Lung (tissue), 12 donors: ENCODE measurements around the gene ROCK2. TPM values are rescaled to one million over a fixed set of nuclear protein-coding genes. Genes with fewer than 3 reads are reported as not detected.

Source experiments
- ATAC-seq: fragments of 200-7000 bp; cut with Tn5 transposase; one replicate; pipeline ENCODE4 v1.9.1; 2020; ENCODE audit warnings: moderate number of reproducible peaks; ENCODE audit not compliant: insufficient read depth, low FRiP score
- DNase-seq, 3 donors: peaks; one replicate each; pipeline ENCODE4 v3.0.0-alpha.2; 2013 to 2017
- H3K27ac ChIP-seq, 2 donors: one replicate each; pipeline ENCODE4 v1.5.1; 2013; ENCODE audit warnings: mild to moderate bottlenecking in 2 of 2, moderate library complexity in 2 of 2, control low read depth in 1 of 2, inconsistent platforms in 1 of 2, low read depth in 1 of 2, low read length in 1 of 2
- H3K27me3 ChIP-seq, 3 donors: one replicate each; pipeline ENCODE4 v1.5.1; 2013; ENCODE audit warnings: low read length in 2 of 3; ENCODE audit not compliant: control insufficient read depth in 3 of 3, insufficient read depth in 3 of 3
- H3K36me3 ChIP-seq, 4 donors: one replicate each; pipeline ENCODE4 v1.5.1; 2013; ENCODE audit warnings: low read length in 4 of 4, mild to moderate bottlenecking in 1 of 4, moderate library complexity in 1 of 4; ENCODE audit not compliant: control insufficient read depth in 4 of 4, insufficient read depth in 4 of 4
- H3K4me1 ChIP-seq, 5 donors: one replicate each; pipeline ENCODE4 v1.5.1; 2013; ENCODE audit warnings: low read length in 5 of 5, mild to moderate bottlenecking in 2 of 5, moderate library complexity in 1 of 5; ENCODE audit not compliant: control insufficient read depth in 5 of 5, insufficient read depth in 5 of 5
- H3K4me3 ChIP-seq: one replicate; pipeline ENCODE4 v1.5.1; 2013; ENCODE audit warnings: mild to moderate bottlenecking, control low read depth, moderate library complexity
- H3K9ac ChIP-seq, 2 donors: one replicate each; pipeline ENCODE4 v1.5.1; 2013; ENCODE audit warnings: low read length in 2 of 2, control low read depth in 1 of 2; ENCODE audit not compliant: insufficient read depth in 1 of 2
- H3K9me3 ChIP-seq, 4 donors: one replicate each; pipeline ENCODE4 v1.5.1; 2013; ENCODE audit warnings: low read length in 3 of 4, mild to moderate bottlenecking in 1 of 4, moderate library complexity in 1 of 4; ENCODE audit not compliant: control insufficient read depth in 4 of 4, insufficient read depth in 3 of 4
- WGBS, 2 donors: extraction: QIAGEN DNeasy Blood & Tissue Kit; methylation state at CpG; one replicate each; pipeline ENCODE4 v1.1.7; 2013; 5-methylcytosine and 5-hydroxymethylcytosine counted together
- polyA plus RNA-seq, 2 donors: library from polyadenylated mRNA; stranded (reverse); fragments of 200-250 nt; gene quantifications; one replicate each; pipeline ENCODE4 v1.2.1, GENCODE V29; 2013
- total RNA-seq, 2 donors: library from RNA; depleted of rRNA in 1 of 2; stranded (reverse); fragments of >200 nt in 1 of 2; gene quantifications; one replicate each; pipeline ENCODE4 v1.2.1, GENCODE V29; 2014 to 2021
- TF ChIP-seq, protein P1 (sequence below): IDR thresholded peaks from 2 replicates; pipeline ENCODE4 v1.5.1; 2012; ENCODE audit warnings: mild to moderate bottlenecking; ENCODE audit errors: control extremely low read depth, extremely low read depth
- donor health status: control.
- donor health status: control.
- donor health status: Bipolar disorder and iron deficiency.
- donor health status: healthy.
- donor health status: DM: yes; HTN: yes; CAD: no.

The ROCK2 gene
- total and polyA plus RNA-seq, 4 donors = 8.0 to 103 (median 28.7) TPM

DNA sequence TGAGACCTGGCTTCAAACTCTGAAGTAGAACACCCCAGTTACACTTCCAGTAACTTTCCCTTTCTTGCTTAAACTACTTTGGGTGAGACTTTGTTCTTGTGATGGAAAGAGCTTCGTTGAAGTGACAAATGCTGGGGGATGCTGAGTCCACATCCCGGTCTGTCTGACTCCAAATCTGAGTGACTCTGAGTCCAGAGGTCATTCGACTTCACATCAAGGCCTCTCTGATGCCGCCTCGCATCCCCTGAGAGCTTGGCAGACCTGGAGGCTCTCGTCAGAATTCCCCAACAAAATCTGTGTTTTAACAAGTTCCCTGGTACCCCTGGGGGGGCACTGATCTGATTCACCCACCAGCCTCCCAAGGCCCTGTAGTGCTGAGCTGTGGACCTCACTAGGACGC is 31.6 kb upstream of the ROCK2 start:
- Histone ChIP-seq H3K27ac (peak overlapping the region in 1 of 2 donors; percentile 84), H3K4me1 (peaks cover 0 to 40% (median 24%) of the 10 kb centered on the region in 5 donors)
- ATAC-seq = no peak

GRCh38 chr2:11375689-11376027 is 31.2 kb upstream of the ROCK2 start:
- no peak for DNase-seq
- peaks cover 0 to 40% (median 24%) of the 10 kb centered on the region in 5 donors for H3K4me1 ChIP-seq
- no peaks in the 10 kb centered on the region for H3K36me3 ChIP-seq
- TF ChIP-seq, protein P1, sequence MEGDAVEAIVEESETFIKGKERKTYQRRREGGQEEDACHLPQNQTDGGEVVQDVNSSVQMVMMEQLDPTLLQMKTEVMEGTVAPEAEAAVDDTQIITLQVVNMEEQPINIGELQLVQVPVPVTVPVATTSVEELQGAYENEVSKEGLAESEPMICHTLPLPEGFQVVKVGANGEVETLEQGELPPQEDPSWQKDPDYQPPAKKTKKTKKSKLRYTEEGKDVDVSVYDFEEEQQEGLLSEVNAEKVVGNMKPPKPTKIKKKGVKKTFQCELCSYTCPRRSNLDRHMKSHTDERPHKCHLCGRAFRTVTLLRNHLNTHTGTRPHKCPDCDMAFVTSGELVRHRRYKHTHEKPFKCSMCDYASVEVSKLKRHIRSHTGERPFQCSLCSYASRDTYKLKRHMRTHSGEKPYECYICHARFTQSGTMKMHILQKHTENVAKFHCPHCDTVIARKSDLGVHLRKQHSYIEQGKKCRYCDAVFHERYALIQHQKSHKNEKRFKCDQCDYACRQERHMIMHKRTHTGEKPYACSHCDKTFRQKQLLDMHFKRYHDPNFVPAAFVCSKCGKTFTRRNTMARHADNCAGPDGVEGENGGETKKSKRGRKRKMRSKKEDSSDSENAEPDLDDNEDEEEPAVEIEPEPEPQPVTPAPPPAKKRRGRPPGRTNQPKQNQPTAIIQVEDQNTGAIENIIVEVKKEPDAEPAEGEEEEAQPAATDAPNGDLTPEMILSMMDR = no peak
- no peak overlapping the region for H3K4me3 ChIP-seq
- no peaks in the 10 kb centered on the region for H3K9me3 ChIP-seq
- H3K27me3 ChIP-seq = no peaks in the 10 kb centered on the region
- no peak for ATAC-seq
- WGBS, 2 donors = 83 to 84% methylated on average over 7 of the region's 7 CpGs
- peak overlapping the region in 1 of 2 donors; percentile 84 for H3K27ac ChIP-seq
- H3K9ac ChIP-seq = no peak overlapping the region

More for the DNA sequence above, 31.6 kb upstream of the ROCK2 start:
- 89 to 90% methylated on average over 7 of the region's 7 CpGs for WGBS, 2 donors
- DNase-seq = no peak
- Histone ChIP-seq H3K9me3 (no peaks in the 10 kb centered on the region), H3K27me3 (no peaks in the 10 kb centered on the region), H3K36me3 (no peaks in the 10 kb centered on the region), H3K4me3 (no peak overlapping the region), H3K9ac (no peak overlapping the region)
- TF ChIP-seq, protein P1 = no peak

GRCh38 chr2:11375025-11375688 is 30.7 kb upstream of the ROCK2 start:
- H3K36me3 ChIP-seq = no peaks in the 10 kb centered on the region
- H3K27ac ChIP-seq = peak overlapping the region; percentile 68 to 95
- 64 to 76% methylated on average over 15 of the region's 15 CpGs for WGBS, 2 donors
- ATAC-seq (no peak), DNase-seq (peak in 1 of 3 donors; percentile 30)
- H3K4me3 ChIP-seq = no peak overlapping the region
- peaks cover 0 to 40% (median 24%) of the 10 kb centered on the region in 5 donors for H3K4me1 ChIP-seq
- no peaks in the 10 kb centered on the region for H3K27me3 ChIP-seq
- peak overlapping the region in 1 of 2 donors; percentile 30 for H3K9ac ChIP-seq
- TF ChIP-seq, protein P1 = no peak
- no peaks in the 10 kb centered on the region for H3K9me3 ChIP-seq

DNA sequence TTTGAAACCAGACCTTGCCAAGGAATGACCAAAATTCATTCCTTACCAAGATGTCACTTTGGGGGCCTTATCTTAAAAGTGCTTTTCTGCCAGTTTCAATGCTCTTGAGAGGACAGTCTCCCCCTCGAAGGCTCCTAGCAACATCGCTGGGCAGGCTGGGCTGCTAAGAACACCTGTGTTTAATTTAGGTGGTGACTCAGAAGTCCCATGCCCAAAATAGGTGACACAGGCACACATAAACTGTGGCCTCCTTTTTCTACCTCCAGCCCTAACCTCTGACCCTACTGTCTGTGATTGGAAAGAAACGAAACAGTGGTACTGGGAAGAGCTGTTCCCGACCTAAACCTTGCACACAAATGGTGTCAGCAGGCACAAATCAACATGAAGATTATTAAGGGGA is 28.7 kb upstream of the ROCK2 start:
- H3K27me3 ChIP-seq = no peaks in the 10 kb centered on the region
- no peak overlapping the region for H3K4me3 ChIP-seq
- WGBS, 2 donors = 78 to 89% methylated on average over 4 of the region's 4 CpGs
- H3K9ac ChIP-seq = no peak overlapping the region
- H3K4me1 ChIP-seq = peaks cover 0 to 43% (median 23%) of the 10 kb centered on the region in 5 donors
- no peaks in the 10 kb centered on the region for H3K9me3 ChIP-seq
- peak overlapping the region in 1 of 2 donors; percentile 73 for H3K27ac ChIP-seq
- H3K36me3 ChIP-seq = no peaks in the 10 kb centered on the region
- TF ChIP-seq, protein P1 = no peak
- no peak for DNase-seq
- no peak for ATAC-seq
